ENCODE results near the gene MAN2B2. TPM values are rescaled to one million over a fixed set of nuclear protein-coding genes. Genes with fewer than 3 reads are reported as not detected.

The MAN2B2 gene
- total RNA-seq, 4 donors from 2014 or later: 17.5 to 55.9 (median 27.6) TPM

- Histone ChIP-seq H3K27me3 (peaks cover 21% of the 10 kb centered on the region), H3K36me3 (no peaks in the 10 kb centered on the region), H3K4me1 (peaks cover 0 to 14% (median 0%) of the 10 kb centered on the region in 4 donors), H3K4me3 (no peak overlapping the region), H3K9me3 (no peaks in the 10 kb centered on the region), H3K27ac (no peak overlapping the region)
- intact Hi-C loops (cut with DNase I; ENCODE audit: low total_unique reads): no loop called here
- DNase-seq: no peak
- no peak for TF ChIP-seq POLR2A (IDR thresholded peaks at IDR 0.05)
- TF ChIP-seq EP300 (IDR thresholded peaks at IDR 0.05; ENCODE audit: low read depth): no peak
- TF ChIP-seq CTCF (IDR thresholded peaks at IDR 0.05): no peak
- TF ChIP-seq POLR2AphosphoS5 (IDR thresholded peaks at IDR 0.05): no peak
- in situ Hi-C loops (cut with MboI; ENCODE audit: low pct_ligation_motif_present in 1 of 4, low pct_unique_long_range_greater_than_20kb in 1 of 4, low sequenced_read_pairs in 3 of 4): no loop called here
- 83% methylated on average over 5 of the region's 5 CpGs; no CpG with 5 or more reads in 1 of the 2 donors for WGBS, 2 donors (ENCODE audit: low coverage in 1 of 2)
Observed at GRCh38 chr4:6655924-6656323, 80.9 kb downstream of the MAN2B2 start.

DNA sequence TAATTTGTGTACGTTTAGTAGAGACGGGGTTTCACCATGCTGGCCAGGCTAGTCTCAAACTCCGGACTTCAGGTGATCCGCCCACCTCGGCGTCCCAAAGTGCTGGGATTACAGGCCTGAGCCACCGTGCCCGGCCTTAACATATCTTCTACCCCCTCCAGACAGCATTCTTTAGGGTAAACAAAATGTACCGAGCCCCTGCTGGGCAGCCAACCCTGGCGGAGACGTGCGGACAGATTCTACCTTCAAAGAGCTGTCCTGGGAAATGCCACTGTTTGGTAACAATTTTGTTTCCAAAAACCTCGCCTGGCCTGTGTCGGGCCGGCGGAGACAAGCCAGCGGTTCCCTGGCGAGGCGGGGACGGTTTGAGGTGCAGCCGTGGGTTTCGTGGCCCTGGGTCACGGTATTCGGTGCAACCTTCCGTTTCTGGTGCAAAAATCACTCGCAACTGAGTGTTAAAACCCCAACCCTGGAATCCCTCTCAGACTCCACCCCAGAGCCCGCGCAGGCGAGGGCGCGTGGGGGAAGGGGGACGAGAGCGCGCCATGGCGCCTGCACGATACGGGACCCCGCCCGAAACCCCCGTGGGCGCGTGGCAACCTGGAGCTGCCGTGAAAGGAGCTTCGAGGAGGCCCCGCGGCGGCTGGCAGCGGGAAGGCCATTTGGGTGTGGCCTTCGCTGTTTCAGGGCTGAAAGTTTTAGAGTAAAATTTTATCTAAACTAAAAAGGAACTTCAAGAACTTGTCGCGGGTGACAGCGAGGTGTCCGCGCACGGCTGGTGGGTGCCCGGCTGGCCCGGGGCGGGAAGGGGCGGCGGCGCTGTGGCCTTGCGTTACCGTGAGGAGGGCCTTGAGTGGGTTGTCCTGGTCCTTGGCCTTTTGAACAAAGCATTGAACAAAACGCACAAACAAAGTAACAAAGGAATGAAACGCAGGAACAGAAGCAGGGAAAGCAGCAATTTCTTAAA lies 82.5 kb downstream of the MAN2B2 start:
- Histone ChIP-seq H3K27ac (no peak overlapping the region), H3K9me3 (no peaks in the 10 kb centered on the region), H3K4me3 (no peak overlapping the region), H3K36me3 (no peaks in the 10 kb centered on the region), H3K27me3 (peaks cover 21% of the 10 kb centered on the region), H3K4me1 (peaks cover 0 to 14% (median 0%) of the 10 kb centered on the region in 4 donors)
- in situ Hi-C loops (cut with MboI; ENCODE audit: low pct_ligation_motif_present in 1 of 4, low pct_unique_long_range_greater_than_20kb in 1 of 4, low sequenced_read_pairs in 3 of 4) (no loop called here), intact Hi-C loops (cut with DNase I; ENCODE audit: low total_unique reads) (no loop called here)
- no peak for TF ChIP-seq POLR2AphosphoS5 (IDR thresholded peaks at IDR 0.05)
- TF ChIP-seq EP300 (IDR thresholded peaks at IDR 0.05; ENCODE audit: low read depth): no peak
- TF ChIP-seq CTCF (IDR thresholded peaks at IDR 0.05): no peak
- TF ChIP-seq POLR2A (IDR thresholded peaks at IDR 0.05): no peak
- DNase-seq: no peak
- 86 to 93% methylated on average over 5 to 65 of the region's 65 CpGs for WGBS, 2 donors (ENCODE audit: low coverage in 1 of 2)

GRCh38 chr4:6658209-6658595 lies 83.2 kb downstream of the MAN2B2 start:
- no peak for DNase-seq
- Histone ChIP-seq H3K36me3 (no peaks in the 10 kb centered on the region), H3K4me1 (peaks cover 0 to 14% (median 0%) of the 10 kb centered on the region in 4 donors), H3K27me3 (peaks cover 27% of the 10 kb centered on the region), H3K9me3 (no peaks in the 10 kb centered on the region), H3K27ac (peak overlapping the region; percentile 49 to 74 (median 56)), H3K4me3 (peak overlapping the region in 2 of 4 donors; percentile 22 to 45)
- TF ChIP-seq EP300 (IDR thresholded peaks at IDR 0.05; ENCODE audit: low read depth) (no peak), POLR2AphosphoS5 (IDR thresholded peaks at IDR 0.05) (no peak), POLR2A (IDR thresholded peaks at IDR 0.05) (no peak), CTCF (IDR thresholded peaks at IDR 0.05) (no peak)
- 90 to 100% methylated on average over 3 to 7 of the region's 7 CpGs for WGBS, 2 donors (ENCODE audit: low coverage in 1 of 2)
- intact Hi-C loops (cut with DNase I; ENCODE audit: low total_unique reads): no loop called here
- in situ Hi-C loops (cut with MboI; ENCODE audit: low pct_ligation_motif_present in 1 of 4, low pct_unique_long_range_greater_than_20kb in 1 of 4, low sequenced_read_pairs in 3 of 4): no loop called here

GRCh38 chr4:6658597-6659075 lies 83.6 kb downstream of the MAN2B2 start:
- in situ Hi-C loops (cut with MboI; ENCODE audit: low pct_ligation_motif_present in 1 of 4, low pct_unique_long_range_greater_than_20kb in 1 of 4, low sequenced_read_pairs in 3 of 4): no loop called here

More at GRCh38 chr4:6658597-6659075, 83.6 kb downstream of the MAN2B2 start:
- Histone ChIP-seq H3K9me3 (no peaks in the 10 kb centered on the region), H3K4me3 (peak overlapping the region; percentile 15 to 45 (median 22)), H3K27me3 (peaks cover 31% of the 10 kb centered on the region), H3K27ac (peak overlapping the region; percentile 49 to 74 (median 56)), H3K36me3 (no peaks in the 10 kb centered on the region), H3K4me1 (peaks cover 0 to 14% (median under 1%) of the 10 kb centered on the region in 4 donors)
- intact Hi-C loops (cut with DNase I; ENCODE audit: low total_unique reads): no loop called here
- no peak for TF ChIP-seq EP300 (IDR thresholded peaks at IDR 0.05; ENCODE audit: low read depth)
- no peak for TF ChIP-seq POLR2AphosphoS5 (IDR thresholded peaks at IDR 0.05)
- no peak for TF ChIP-seq CTCF (IDR thresholded peaks at IDR 0.05)
- no peak for TF ChIP-seq POLR2A (IDR thresholded peaks at IDR 0.05)
- 0 to 13% methylated on average over 6 to 41 of the region's 52 CpGs for WGBS, 2 donors (ENCODE audit: low coverage in 1 of 2)
- DNase-seq: peak; percentile 28

Data from transverse colon (tissue), 4 donors.